ENCODE measurements around the gene KIAA1671.
"Not testable (repeated sequence)": the region's sequence is repeated elsewhere in the genome, so short reads cannot be mapped to it uniquely, and the experiment has no call there.

Gene KIAA1671

GRCh38 chr22:25202290-25202921, 249.9 kb downstream of the KIAA1671 start:
- DNase-seq (ENCODE audit: low spot score): peak; percentile 83

- no peak for DNase-seq (ENCODE audit: low spot score)
These were observed 250.6 kb downstream of the KIAA1671 start for GRCh38 chr22:25203082-25203481.

- DNase-seq (ENCODE audit: low spot score): not testable (repeated sequence)
These were observed 252.0 kb downstream of the KIAA1671 start for GRCh38 chr22:25204547-25204946.

GRCh38 chr22:25205847-25206246, 253.3 kb downstream of the KIAA1671 start:
- DNase-seq (ENCODE audit: low spot score): no peak

GRCh38 chr22:25206998-25207397, 254.5 kb downstream of the KIAA1671 start:
- no peak for DNase-seq (ENCODE audit: low spot score)

GRCh38 chr22:25207553-25208157, 255.1 kb downstream of the KIAA1671 start:
- DNase-seq (ENCODE audit: low spot score): no peak

GRCh38 chr22:25208328-25208727, 255.8 kb downstream of the KIAA1671 start:
- DNase-seq (ENCODE audit: low spot score): no peak

GRCh38 chr22:25208743-25209505, 256.4 kb downstream of the KIAA1671 start:
- DNase-seq (ENCODE audit: low spot score): no peak

GRCh38 chr22:25210793-25211192, 258.3 kb downstream of the KIAA1671 start:
- DNase-seq (ENCODE audit: low spot score): no peak

GRCh38 chr22:25212337-25212736, 259.8 kb downstream of the KIAA1671 start:
- no peak for DNase-seq (ENCODE audit: low spot score)

- no peak for DNase-seq (ENCODE audit: low spot score)
These were observed 260.7 kb downstream of the KIAA1671 start for GRCh38 chr22:25213221-25213620.

GRCh38 chr22:25216230-25216629, 263.7 kb downstream of the KIAA1671 start:
- DNase-seq (ENCODE audit: low spot score): no peak

- no peak for DNase-seq (ENCODE audit: low spot score)
These were observed 266.7 kb downstream of the KIAA1671 start, which contains the start of gene CRYBB2 for GRCh38 chr22:25219211-25219689. TSS of gene CRYBB2 (plus strand) at chr22:25219639. CDS start at chr22:25221430, 1,791 bp downstream.

- no peak for DNase-seq (ENCODE audit: low spot score)
These were observed 267.5 kb downstream of the KIAA1671 start for GRCh38 chr22:25219948-25220442.

GRCh38 chr22:25221790-25222189, 269.3 kb downstream of the KIAA1671 start:
- DNase-seq (ENCODE audit: low spot score): no peak

- DNase-seq (ENCODE audit: low spot score): peak; percentile 64
These were observed 270.8 kb downstream of the KIAA1671 start for GRCh38 chr22:25223269-25223850.

- DNase-seq (ENCODE audit: low spot score): no peak
These were observed 276.3 kb downstream of the KIAA1671 start for GRCh38 chr22:25228822-25229221.

- not testable (repeated sequence) for DNase-seq (ENCODE audit: low spot score)
These were observed 278.2 kb downstream of the KIAA1671 start for GRCh38 chr22:25230760-25231159.

GRCh38 chr22:25232301-25232700, 279.8 kb downstream of the KIAA1671 start:
- DNase-seq (ENCODE audit: low spot score): no peak

GRCh38 chr22:25233706-25234105, 281.2 kb downstream of the KIAA1671 start:
- DNase-seq (ENCODE audit: low spot score): not testable (repeated sequence)

GRCh38 chr22:25235547-25236290, 283.2 kb downstream of the KIAA1671 start:
- peak; percentile 99 for DNase-seq (ENCODE audit: low spot score)

- DNase-seq (ENCODE audit: low spot score): no peak
These were observed 283.9 kb downstream of the KIAA1671 start for GRCh38 chr22:25236417-25236816.

All from HuH-7.5 (cell line).